Suppressor macrophage treated with lipopolysaccharide for 1 hour (primary cell): ENCODE results near the gene DNAH12.
"Not testable (repeated sequence)": the region's sequence is repeated elsewhere in the genome, so short reads cannot be mapped to it uniquely, and the experiment has no call there.

Source experiments
- DNase-seq, 3 donors: peaks; one replicate each; pipeline ENCODE4 v3.0.0-alpha.2; 2020 to 2022

DNAH12 gene

GRCh38 chr3:57309769-57310360 lies 234.3 kb downstream of the DNAH12 start:
- DNase-seq = no peak

GRCh38 chr3:57303520-57303919 lies 240.6 kb downstream of the DNAH12 start:
- not testable (repeated sequence) for DNase-seq

DNA sequence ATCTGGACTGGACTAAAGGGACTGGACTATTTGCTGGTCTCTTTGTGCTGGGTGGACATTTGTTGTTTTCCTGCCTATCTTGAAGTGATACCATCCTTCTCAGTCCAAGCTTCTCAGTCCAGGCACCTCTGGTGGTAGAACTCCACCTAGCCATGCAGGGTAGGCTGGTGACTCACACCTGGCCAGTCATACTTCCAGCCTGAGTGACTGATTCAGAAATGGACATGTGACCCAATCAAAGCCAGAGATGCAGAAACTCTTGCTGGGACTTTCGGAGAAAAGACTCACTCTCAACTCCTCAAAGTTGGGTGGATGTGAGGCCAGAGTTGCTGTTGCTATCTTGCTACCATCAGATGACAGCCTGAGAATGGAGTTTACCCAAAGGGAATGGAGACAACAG lies 246.1 kb downstream of the DNAH12 start:
- DNase-seq = peak; percentile 21 to 43 (median 38)

- DNase-seq = no peak
These were observed 251.1 kb downstream of the DNAH12 start for GRCh38 chr3:57292897-57293526.

DNA sequence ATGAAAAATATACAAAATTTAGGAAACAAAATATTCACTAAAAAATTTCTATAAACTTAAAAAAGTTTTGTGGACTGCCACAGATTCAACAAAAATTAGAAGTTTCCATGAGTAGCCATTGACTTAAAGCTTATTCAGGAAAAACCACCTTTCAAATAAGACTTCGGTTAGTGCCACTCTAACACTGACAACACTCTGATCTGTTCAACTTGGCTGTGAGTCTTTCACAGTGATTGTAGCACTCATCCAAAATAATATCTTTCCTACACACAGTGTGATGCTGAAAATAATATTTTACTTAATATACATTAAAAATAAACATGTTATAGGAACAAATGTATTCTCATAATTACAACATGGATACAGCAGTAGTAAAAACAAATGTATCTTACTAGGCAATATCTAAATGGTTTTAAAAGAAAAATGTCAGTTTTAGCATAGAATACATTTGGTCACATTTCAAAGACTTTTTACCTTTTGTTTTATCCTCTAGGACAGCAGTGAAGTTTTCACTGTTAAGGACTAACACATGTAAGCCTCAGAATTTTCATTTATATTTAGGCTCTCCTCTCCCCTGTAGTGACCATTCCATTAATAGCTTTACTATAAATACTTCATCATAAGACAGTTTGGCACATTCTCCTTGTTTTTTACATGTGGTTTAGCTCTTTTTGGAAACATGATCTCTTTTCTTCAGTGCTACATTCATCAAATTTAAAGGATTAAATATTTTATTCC lies 251.8 kb downstream of the DNAH12 start, which contains the start of gene ASB14:
Gene ASB14 (minus strand): TSS at position 527 of the 738 bp plus-strand sequence. CDS start 652 bp downstream, outside the sequence.
- no peak for DNase-seq

GRCh38 chr3:57288403-57288802 lies 255.7 kb downstream of the DNAH12 start:
- DNase-seq = no peak

DNA sequence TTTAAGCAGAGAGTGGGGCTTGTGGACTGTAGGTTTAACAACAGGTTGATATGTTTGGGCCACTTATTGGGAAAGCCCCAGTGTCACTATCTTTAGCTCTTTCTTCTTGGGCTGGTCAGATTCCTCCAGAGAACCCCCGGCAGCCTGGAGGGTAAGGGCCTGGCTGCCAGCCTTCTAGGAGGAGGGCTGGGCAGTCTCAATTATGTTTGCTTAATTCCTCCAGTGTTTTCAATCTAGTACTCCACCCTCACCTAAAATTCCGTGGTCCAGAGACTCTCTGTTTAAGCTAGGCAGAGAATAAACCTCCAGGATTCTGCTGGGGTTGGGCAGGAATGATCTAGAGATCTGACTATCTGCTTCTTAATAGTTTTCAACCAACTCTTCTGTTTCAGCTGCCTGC lies 256.9 kb downstream of the DNAH12 start:
- DNase-seq = no peak

GRCh38 chr3:57283334-57283733 lies 260.8 kb downstream of the DNAH12 start:
- peak in 1 of 3 donors; percentile 4 for DNase-seq

GRCh38 chr3:57281715-57282114 lies 262.4 kb downstream of the DNAH12 start:
- no peak for DNase-seq

DNA sequence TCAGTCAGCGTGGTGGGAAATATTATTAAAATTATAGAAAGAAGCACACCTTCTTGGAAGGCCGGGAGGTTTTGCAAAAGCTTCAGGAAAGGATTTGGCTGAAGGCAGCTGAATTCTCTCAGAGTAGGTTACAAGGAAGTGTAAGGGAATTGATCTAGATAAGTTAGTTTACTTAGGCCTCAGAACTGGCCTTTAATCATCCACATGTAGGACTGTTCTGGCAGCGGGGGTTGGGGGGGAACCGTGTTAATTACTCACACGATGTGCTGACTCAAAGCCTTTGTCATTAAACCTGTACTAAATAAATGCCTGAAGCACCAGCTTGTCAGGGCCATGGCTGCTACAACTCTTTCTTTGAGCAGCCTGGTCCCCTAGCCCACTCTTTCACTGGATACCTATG lies 264.5 kb downstream of the DNAH12 start:
- no peak for DNase-seq

DNA sequence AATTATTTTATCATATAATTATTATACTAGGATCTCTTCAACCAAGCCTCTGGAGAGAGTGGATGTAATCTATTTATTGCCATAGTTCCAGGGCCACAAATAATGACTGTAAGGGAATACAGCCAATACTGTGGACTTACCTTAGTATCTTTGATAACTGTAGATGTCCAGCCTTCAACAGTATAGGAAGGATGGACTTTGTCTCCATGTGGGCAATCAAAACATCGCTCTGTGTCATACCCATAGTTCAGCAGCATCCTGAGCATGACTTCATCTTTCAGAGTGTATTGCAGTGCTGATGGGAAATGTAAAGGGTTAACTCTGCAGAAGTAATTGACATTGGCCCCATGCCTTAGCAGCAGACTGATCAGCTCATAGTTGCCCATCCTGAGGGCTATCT lies 265.9 kb downstream of the DNAH12 start:
- DNase-seq = no peak

DNA sequence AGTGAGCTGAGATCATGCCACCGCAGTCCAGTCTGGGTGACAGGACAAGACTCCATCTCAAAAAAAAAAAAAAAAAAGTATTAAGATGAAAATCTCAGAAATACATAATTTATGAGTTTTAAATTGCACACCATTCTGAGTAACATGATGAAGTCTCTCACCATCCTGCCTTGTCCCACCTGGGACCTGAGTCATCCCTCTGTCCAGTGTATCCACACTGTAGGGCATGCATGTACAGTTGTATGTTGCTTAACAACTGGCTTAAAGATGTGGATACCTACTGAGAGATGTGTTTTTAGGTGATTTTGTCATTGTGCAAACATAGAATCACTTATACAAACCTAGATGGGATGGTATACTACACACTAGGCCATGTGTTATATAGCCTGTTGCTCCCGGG lies 268.8 kb downstream of the DNAH12 start:
- no peak for DNase-seq

- peak in 1 of 3 donors; percentile 9 for DNase-seq
These were observed 269.3 kb downstream of the DNAH12 start for GRCh38 chr3:57274845-57275244.

- no peak for DNase-seq
These were observed 275.7 kb downstream of the DNAH12 start for GRCh38 chr3:57268416-57268815.

DNA sequence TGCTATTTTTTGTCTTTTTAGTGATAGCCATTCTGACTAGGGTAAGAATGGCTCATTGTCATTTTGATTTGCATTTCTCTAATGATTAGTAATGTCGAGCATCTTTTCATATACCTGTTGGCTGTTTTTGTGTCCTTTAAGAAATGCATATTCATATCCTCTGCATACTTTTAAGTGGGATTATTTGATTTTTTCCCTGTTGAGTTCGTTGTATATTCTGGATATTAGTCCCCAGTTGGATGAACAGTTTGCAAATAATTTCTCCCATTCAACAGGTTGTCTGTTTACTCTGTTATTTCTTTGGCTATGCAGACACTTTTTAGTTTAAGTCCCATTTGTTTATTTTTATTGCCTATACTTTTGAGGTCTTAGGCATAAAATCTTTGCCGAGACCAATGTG lies 282.2 kb downstream of the DNAH12 start:
- DNase-seq = no peak

- DNase-seq = no peak
These were observed 283.0 kb downstream of the DNAH12 start for GRCh38 chr3:57261119-57261518.

- DNase-seq = no peak
These were observed 286.5 kb downstream of the DNAH12 start for GRCh38 chr3:57257678-57258077.

GRCh38 chr3:57256844-57257243 lies 287.3 kb downstream of the DNAH12 start:
- DNase-seq = no peak

DNA sequence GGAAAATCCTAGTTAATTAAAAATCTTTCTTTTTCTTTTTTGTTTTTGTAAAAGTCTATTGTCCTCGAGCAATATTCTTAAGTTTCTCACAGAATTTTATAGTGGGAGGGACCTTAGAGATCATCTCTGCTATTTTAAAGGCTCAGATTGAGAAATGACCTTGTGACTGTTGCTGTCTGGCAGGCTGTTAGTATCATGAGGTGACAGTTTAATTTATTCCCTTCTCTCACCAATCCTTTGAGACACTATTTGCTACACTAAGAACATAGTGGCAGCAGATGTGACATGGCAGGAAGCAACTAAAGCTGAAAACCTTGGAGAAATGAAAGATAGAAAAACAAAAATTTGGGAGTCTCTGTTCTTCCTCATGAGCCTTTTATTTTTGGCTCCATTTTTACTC lies 291.7 kb downstream of the DNAH12 start:
- no peak for DNase-seq

GRCh38 chr3:57244946-57245345 lies 299.2 kb downstream of the DNAH12 start:
- no peak for DNase-seq
